ENCODE measurements around the gene CCDC28A.
A peak's percentile ranks its signal among the peaks of the same experiment; 100 is the strongest.

Gene CCDC28A

GRCh38 chr6:138773177-138774091 lies at the start of gene CCDC28A:
Gene CCDC28A, plus strand, starts transcription at chr6:138773769. Its CDS starts 2,352 bp downstream, at chr6:138776121.
- Histone ChIP-seq H3K27me3 (no peaks in the 10 kb centered on the region), H3K9me3 (no peaks in the 10 kb centered on the region), H3K36me3 (peaks cover 7% of the 10 kb centered on the region), H3K4me3 (ENCODE audit: low read depth in 1 of 2, low read length in 1 of 2) (peak within 1 kb of the TSS; percentile 69 to 84), H3K4me1 (ENCODE audit: control insufficient read depth in 1 of 2, insufficient read depth in 1 of 2, low read depth in 1 of 2, low read length in 1 of 2) (peaks cover 13 to 16% of the 10 kb centered on the region in 2 experiments), H3K27ac (peak within 1 kb of the TSS; percentile 99)
- peak; percentile 42 for TF ChIP-seq CTCF (IDR thresholded peaks at IDR 0.05)

- H3K27ac ChIP-seq: no peak overlapping the region
Measured at GRCh38 chr6:138724015-138724414, 49.6 kb upstream of the CCDC28A start.

GRCh38 chr6:138726066-138726756 lies 47.4 kb upstream of the CCDC28A start:
- Histone ChIP-seq H3K36me3 (no peaks in the 10 kb centered on the region), H3K9me3 (no peaks in the 10 kb centered on the region), H3K27me3 (no peaks in the 10 kb centered on the region), H3K4me1 (ENCODE audit: control insufficient read depth in 1 of 2, insufficient read depth in 1 of 2, low read depth in 1 of 2, low read length in 1 of 2) (no peaks in the 10 kb centered on the region), H3K27ac (no peak overlapping the region), H3K4me3 (ENCODE audit: low read depth in 1 of 2, low read length in 1 of 2) (no peak overlapping the region)
- TF ChIP-seq CTCF (IDR thresholded peaks at IDR 0.05): no peak

More at GRCh38 chr6:138724015-138724414, 49.6 kb upstream of the CCDC28A start:
- Histone ChIP-seq H3K9me3 (no peaks in the 10 kb centered on the region), H3K4me1 (ENCODE audit: control insufficient read depth in 1 of 2, insufficient read depth in 1 of 2, low read depth in 1 of 2, low read length in 1 of 2) (no peaks in the 10 kb centered on the region), H3K4me3 (ENCODE audit: low read depth in 1 of 2, low read length in 1 of 2) (no peak overlapping the region), H3K27me3 (no peaks in the 10 kb centered on the region), H3K36me3 (no peaks in the 10 kb centered on the region)
- no peak for TF ChIP-seq CTCF (IDR thresholded peaks at IDR 0.05)

GRCh38 chr6:138726757-138727097 lies 46.8 kb upstream of the CCDC28A start:
- Histone ChIP-seq H3K9me3 (no peaks in the 10 kb centered on the region), H3K27ac (no peak overlapping the region)

GRCh38 chr6:138727182-138727581 lies 46.4 kb upstream of the CCDC28A start:
- Histone ChIP-seq H3K9me3 (no peaks in the 10 kb centered on the region), H3K4me1 (ENCODE audit: control insufficient read depth in 1 of 2, insufficient read depth in 1 of 2, low read depth in 1 of 2, low read length in 1 of 2) (no peaks in the 10 kb centered on the region), H3K27me3 (no peaks in the 10 kb centered on the region), H3K27ac (no peak overlapping the region), H3K36me3 (no peaks in the 10 kb centered on the region), H3K4me3 (ENCODE audit: low read depth in 1 of 2, low read length in 1 of 2) (no peak overlapping the region)
- no peak for TF ChIP-seq CTCF (IDR thresholded peaks at IDR 0.05)

More at GRCh38 chr6:138726757-138727097, 46.8 kb upstream of the CCDC28A start:
- Histone ChIP-seq H3K27me3 (no peaks in the 10 kb centered on the region), H3K4me3 (ENCODE audit: low read depth in 1 of 2, low read length in 1 of 2) (no peak overlapping the region), H3K36me3 (no peaks in the 10 kb centered on the region), H3K4me1 (ENCODE audit: control insufficient read depth in 1 of 2, insufficient read depth in 1 of 2, low read depth in 1 of 2, low read length in 1 of 2) (no peaks in the 10 kb centered on the region)
- TF ChIP-seq CTCF (IDR thresholded peaks at IDR 0.05): no peak
